Measurements from ENCODE around the gene RBM10. TPM values are rescaled to one million over a fixed set of nuclear protein-coding genes. Genes with fewer than 3 reads are reported as not detected.

The RBM10 gene
- total RNA-seq, 1 experiment from 2014 or later: 56.9 TPM

- TF ChIP-seq TCF7L2 (IDR thresholded peaks at IDR 0.05; ENCODE audit: borderline replicate concordance, extremely low read depth, insufficient read depth, insufficient read length) (no peak), MAX (IDR thresholded peaks at IDR 0.05) (no peak), ZNF274 (IDR thresholded peaks at IDR 0.05; ENCODE audit: low read depth, low read length) (no peak), JUND (IDR thresholded peaks at IDR 0.05) (no peak), SP1 (IDR thresholded peaks at IDR 0.05; ENCODE audit: low read depth) (no peak), ZFX (IDR thresholded peaks at IDR 0.05) (no peak), EZH2 (IDR thresholded peaks at IDR 0.05) (no peak), RAD21 (IDR thresholded peaks at IDR 0.05; ENCODE audit: low read depth) (no peak), SIN3A (IDR thresholded peaks at IDR 0.05; ENCODE audit: low read depth) (no peak), EGR1 (IDR thresholded peaks at IDR 0.05; ENCODE audit: low read depth) (no peak), POLR2A (IDR thresholded peaks at IDR 0.05; ENCODE audit: borderline replicate concordance, extremely low read depth, insufficient read depth, insufficient read length) (no peak), CBX3 (IDR thresholded peaks at IDR 0.05; ENCODE audit: low read depth) (no peak), CEBPB (IDR thresholded peaks at IDR 0.05; ENCODE audit: low read depth) (no peak), FOSL1 (IDR thresholded peaks at IDR 0.05; ENCODE audit: low read depth) (no peak), EZH2phosphoT487 (IDR thresholded peaks at IDR 0.05; ENCODE audit: borderline replicate concordance) (no peak), REST (IDR thresholded peaks at IDR 0.05; ENCODE audit: low read depth) (no peak), ELF1 (IDR thresholded peaks at IDR 0.05; ENCODE audit: borderline replicate concordance, low read depth) (no peak), POLR2AphosphoS5 (IDR thresholded peaks at IDR 0.05; ENCODE audit: low read depth, low read length) (no peak)
- TF ChIP-seq, protein P1, sequence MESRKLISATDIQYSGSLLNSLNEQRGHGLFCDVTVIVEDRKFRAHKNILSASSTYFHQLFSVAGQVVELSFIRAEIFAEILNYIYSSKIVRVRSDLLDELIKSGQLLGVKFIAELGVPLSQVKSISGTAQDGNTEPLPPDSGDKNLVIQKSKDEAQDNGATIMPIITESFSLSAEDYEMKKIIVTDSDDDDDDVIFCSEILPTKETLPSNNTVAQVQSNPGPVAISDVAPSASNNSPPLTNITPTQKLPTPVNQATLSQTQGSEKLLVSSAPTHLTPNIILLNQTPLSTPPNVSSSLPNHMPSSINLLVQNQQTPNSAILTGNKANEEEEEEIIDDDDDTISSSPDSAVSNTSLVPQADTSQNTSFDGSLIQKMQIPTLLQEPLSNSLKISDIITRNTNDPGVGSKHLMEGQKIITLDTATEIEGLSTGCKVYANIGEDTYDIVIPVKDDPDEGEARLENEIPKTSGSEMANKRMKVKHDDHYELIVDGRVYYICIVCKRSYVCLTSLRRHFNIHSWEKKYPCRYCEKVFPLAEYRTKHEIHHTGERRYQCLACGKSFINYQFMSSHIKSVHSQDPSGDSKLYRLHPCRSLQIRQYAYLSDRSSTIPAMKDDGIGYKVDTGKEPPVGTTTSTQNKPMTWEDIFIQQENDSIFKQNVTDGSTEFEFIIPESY (IDR thresholded peaks at IDR 0.05; ENCODE audit: extremely low read depth, insufficient replicate concordance, low read length): no peak
- no peak for DNase-seq (ENCODE audit: low read depth, low spot score)
- Histone ChIP-seq H3K4me2 (ENCODE audit: low read length) (no peak overlapping the region), H2AFZ (ENCODE audit: low read depth, low read length, poor library complexity, severe bottlenecking) (no peak overlapping the region), H3K9ac (ENCODE audit: low read length) (no peak overlapping the region), H3K4me1 (ENCODE audit: control insufficient read depth in 1 of 2, insufficient read depth in 2 of 2, low read length in 2 of 2) (peaks cover 3 to 17% of the 10 kb centered on the region in 2 experiments; a peak in 3 of 4 replicates), H3K9me2 (ENCODE audit: insufficient read depth) (no peaks in the 10 kb centered on the region), H4K20me1 (ENCODE audit: insufficient read depth) (no peaks in the 10 kb centered on the region), H3K36me3 (ENCODE audit: control insufficient read depth in 1 of 2, insufficient read depth in 2 of 2, low read length in 2 of 2) (peaks cover 14 to 18% of the 10 kb centered on the region in 2 experiments), H3K9me3 (ENCODE audit: control insufficient read depth in 1 of 2, insufficient read depth in 1 of 2, low read depth in 1 of 2, low read length in 2 of 2) (no peaks in the 10 kb centered on the region), H3K79me2 (ENCODE audit: insufficient read depth, low read length) (peaks cover 11% of the 10 kb centered on the region), H3K27me3 (ENCODE audit: insufficient read depth, low read length) (no peaks in the 10 kb centered on the region), H3K4me3 (replicated peaks in 1 of 2; ENCODE audit: low read depth in 1 of 2, low read length in 2 of 2) (no peak overlapping the region), H3K27ac (ENCODE audit: low read depth, low read length) (no peak overlapping the region)
- no peak for ATAC-seq
- RAD21 ChIA-PET (ENCODE audit: low non-redundant PET in 1 of 2, low total read pairs in 2 of 2, uncharacterized antibody in 2 of 2, unreplicated experiment in 2 of 2): no interaction called here
- CTCF ChIA-PET: no interaction called here
- POLR2A ChIA-PET: no interaction called here
- intact Hi-C loops (cut with micrococcal nuclease): no loop called here
- no TSS peak for BruUV-seq (replicated peaks)
These were observed 84.4 kb downstream of the RBM10 start for GRCh38 chrX:47229427-47229826.
